Endothelial cell of umbilical vein (primary cell): ENCODE results near the gene MRPL34. TPM values are rescaled to one million over a fixed set of nuclear protein-coding genes. Genes with fewer than 3 reads are reported as not detected.
A peak's percentile ranks its signal among the peaks of the same experiment; 100 is the strongest.

ENCODE experiments used
- Bru-seq: library from RNA; stranded (reverse); fragments of 400-500 nt; gene quantifications from one replicate; lab custom pipeline; 2021; lab: Mats Ljungman, UMichigan
- BruChase-seq, 2 experiments: library from RNA; stranded (reverse); fragments of 400-500 nt; gene quantifications; one replicate each; lab custom pipeline; 2021; lab: Mats Ljungman, UMichigan
- BruUV-seq: library from RNA; stranded (reverse); fragments of 400-500 nt; replicated peaks from 2 replicates; lab custom pipeline; 2021; lab: Mats Ljungman, UMichigan
- CTCF ChIA-PET: fragments of 300-600, 350-600 bp; sonication (Branson Sonifier 250); formaldehyde crosslinking; loops from one replicate; lab custom pipeline; 2021; ENCODE audit warnings: antibody characterized with exemption, inconsistent platforms; lab: Charles Lee
- POLR2A ChIA-PET: fragments of 300-600, 350-600 bp; sonication (Branson Sonifier 250); formaldehyde crosslinking; loops from one replicate; lab custom pipeline; 2021; ENCODE audit warnings: antibody characterized with exemption, inconsistent platforms; lab: Charles Lee
- DNase-seq: peaks from one replicate; pipeline ENCODE4 v3.0.0-alpha.2; 2011; ENCODE audit warnings: low read depth, low spot score
- FAIRE-seq: peaks from 2 replicates; lab custom pipeline; 2011; peaks lifted over from hg19 to GRCh38; lab: Jason Lieb, UNC
- H2AFZ ChIP-seq: 2 replicates; pipeline ENCODE4 v1.6.0; 2012; ENCODE audit warnings: low read depth, low read length, control low read depth, inconsistent platforms
- H3K27ac ChIP-seq: 2 replicates; pipeline ENCODE4 v1.5.1; 2011; ENCODE audit warnings: low read depth, mild to moderate bottlenecking, control low read depth, low read length, moderate library complexity; ENCODE audit not compliant: insufficient read depth
- H3K27me3 ChIP-seq, 2 experiments: 2 replicates each; pipeline versions ENCODE4 v1.6.0 to v1.6.1; 2011; ENCODE audit warnings: low read length in 2 of 2, mixed read lengths in 1 of 2; ENCODE audit not compliant: control insufficient read depth in 2 of 2, insufficient read depth in 2 of 2
- H3K36me3 ChIP-seq, 2 experiments: 2 replicates in 1 of 2; 3 replicates in 1 of 2; pipeline ENCODE4 v1.5.1; 2011; ENCODE audit warnings: low read length in 2 of 2, mild to moderate bottlenecking in 1 of 2, moderate library complexity in 1 of 2; ENCODE audit not compliant: control insufficient read depth in 2 of 2, insufficient read depth in 2 of 2; ENCODE audit errors: extremely low read depth in 1 of 2
- H3K4me1 ChIP-seq: 3 replicates; pipeline ENCODE4 v1.5.1; 2011; ENCODE audit warnings: mild to moderate bottlenecking, low read length; ENCODE audit not compliant: control insufficient read depth, insufficient read depth; ENCODE audit errors: extremely low read depth
- H3K4me2 ChIP-seq: 2 replicates; pipeline ENCODE4 v1.6.1; 2011; ENCODE audit warnings: low read length, control low read depth, mixed read lengths; ENCODE audit not compliant: insufficient read depth
- H3K4me3 ChIP-seq, 3 experiments: fragments of 200-600 bp in 1 of 3; sonication (generic), shearing (Covaris generic) in 1 of 3; replicated peaks in 1 of 3; 2 replicates each; pipeline ENCODE4 v1.5.1; 2011 to 2016; ENCODE audit warnings: control low read depth in 3 of 3, low read length in 3 of 3, mild to moderate bottlenecking in 2 of 3, inconsistent platforms in 1 of 3, low read depth in 1 of 3, moderate library complexity in 1 of 3; ENCODE audit not compliant: insufficient read depth in 1 of 3
- H3K79me2 ChIP-seq: 2 replicates; pipeline ENCODE4 v1.6.0; 2012; ENCODE audit warnings: low read length, inconsistent platforms; ENCODE audit not compliant: control insufficient read depth, insufficient read depth
- H3K9ac ChIP-seq: replicated peaks from 2 replicates; pipeline ENCODE3; 2011; ENCODE audit warnings: low read length, control low read depth; ENCODE audit not compliant: insufficient read depth; ENCODE audit errors: extremely low read depth
- H3K9me1 ChIP-seq: replicated peaks from 3 replicates; pipeline ENCODE4 v1.6.0; 2011; ENCODE audit warnings: mild to moderate bottlenecking, low read length; ENCODE audit not compliant: control insufficient read depth, insufficient read depth; ENCODE audit errors: extremely low read depth
- H3K9me3 ChIP-seq: replicated peaks from 2 replicates; pipeline ENCODE4 v1.5.1; 2012; ENCODE audit warnings: low read length, inconsistent platforms; ENCODE audit not compliant: control insufficient read depth, insufficient read depth
- H4K20me1 ChIP-seq: replicated peaks from 2 replicates; pipeline ENCODE3; 2011; ENCODE audit warnings: mild to moderate bottlenecking, low read length; ENCODE audit not compliant: control insufficient read depth, insufficient read depth; ENCODE audit errors: extremely low read depth
- CTCF ChIP-seq, 2 donors: IDR thresholded peaks; 1 replicate in 1 of 2; 2 replicates in 1 of 2; pipeline ENCODE4 v1.5.1; 2011; ENCODE audit warnings: low read length in 2 of 2, mild to moderate bottlenecking in 2 of 2, moderate library complexity in 2 of 2, control low read depth in 1 of 2, inconsistent platforms in 1 of 2, low read depth in 1 of 2; ENCODE audit not compliant: insufficient read depth in 1 of 2; ENCODE audit errors: extremely low read depth in 1 of 2
- EZH2 ChIP-seq: IDR thresholded peaks from 2 replicates; pipeline ENCODE4 v1.6.1; 2012; ENCODE audit warnings: borderline replicate concordance, low read depth, mild to moderate bottlenecking, moderate library complexity, low read length, inconsistent platforms; ENCODE audit not compliant: severe bottlenecking
- FOS ChIP-seq: IDR thresholded peaks from 2 replicates; pipeline ENCODE4 v1.6.1; 2011; ENCODE audit warnings: mild to moderate bottlenecking, low read length, moderate library complexity, borderline replicate concordance; ENCODE audit not compliant: insufficient read depth
- GATA2 ChIP-seq: IDR thresholded peaks from 2 replicates; pipeline ENCODE4 v1.7.0; 2011; ENCODE audit warnings: low read depth, mild to moderate bottlenecking, moderate library complexity, mixed read lengths, low read length; ENCODE audit not compliant: insufficient read length, insufficient read depth
- JUN ChIP-seq: IDR thresholded peaks from 2 replicates; pipeline ENCODE4 v1.6.1; 2011; ENCODE audit warnings: borderline replicate concordance, low read depth; ENCODE audit not compliant: insufficient read length, insufficient read depth
- MAX ChIP-seq: IDR thresholded peaks from 2 replicates; pipeline ENCODE4 v1.6.1; 2011; ENCODE audit not compliant: insufficient read depth, insufficient read length
- MYC ChIP-seq: IDR thresholded peaks from one replicate; pipeline ENCODE4 v1.6.1; 2011; ENCODE audit warnings: mild to moderate bottlenecking, low read depth, low read length
- POLR2A ChIP-seq: IDR thresholded peaks from 2 replicates; pipeline ENCODE4 v1.6.1; 2012; ENCODE audit warnings: low read depth, mild to moderate bottlenecking, control low read depth, low read length
- POLR2AphosphoS5 ChIP-seq: IDR thresholded peaks from 2 replicates; pipeline ENCODE4 v1.6.1; 2012; ENCODE audit warnings: low read depth, mild to moderate bottlenecking, control low read depth, low read length, moderate library complexity; ENCODE audit not compliant: insufficient read depth
- dilution Hi-C: fragments of 300-500 bp; cut with MboI; formaldehyde crosslinking; loops from one replicate; pipeline ENCODE4 v1.15.0; 2019; ENCODE audit warnings: low sequenced_read_pairs; ENCODE audit not compliant: extremely low pct_ligation_motif_present
- intact Hi-C: fragments of 100-400 bp; cut with micrococcal nuclease; formaldehyde crosslinking; loops from one replicate; pipeline ENCODE4 v1.10.0; 2022
- long read RNA-seq: library from polyadenylated mRNA; stranded (forward); transcript quantifications from one replicate; pipeline ENCODE4 v2.0.0, GENCODE V29; 2021
- polyA minus RNA-seq, 3 experiments: library from RNA; depleted of rRNA, polyadenylated mRNA; stranded (reverse); fragments of >200 nt; gene quantifications; 1 replicate in 1 of 3; 2 replicates in 2 of 3; pipeline ENCODE4 v1.2.3, GENCODE V29; 2011
- polyA plus RNA-seq, 4 experiments: library from polyadenylated mRNA; depleted of rRNA in 3 of 4; stranded (reverse) in 3 of 4; unstranded in 1 of 4; fragments of >200 nt; gene quantifications; 2 replicates each; pipeline versions ENCODE4 v1.2.1 to v1.2.3, GENCODE V29; 2011 to 2012; ENCODE audit warnings: missing spikeins in 1 of 4
- total RNA-seq: library from RNA; stranded (reverse); gene quantifications from 2 replicates; pipeline ENCODE4 v1.2.3, GENCODE V29; 2021

MRPL34 gene
- 55.7 and 61.6 TPM in 2 replicates for total RNA-seq
- 45.5 and 50.1 TPM in 2 replicates for polyA plus RNA-seq
- polyA plus RNA-seq (2011; cell fraction: cytosol; rRNA removed): 33.3 and 35.2 TPM in 2 replicates
- polyA plus RNA-seq (2011; cell fraction: nucleus; rRNA removed): 16.4 and 17.3 TPM in 2 replicates
- polyA plus RNA-seq (2012): 50.1 and 66.2 TPM in 2 replicates
- 16.6 and 19.2 TPM in 2 replicates for polyA minus RNA-seq
- 71.4 TPM for polyA minus RNA-seq (2011; cell fraction: cytosol; rRNA and poly(A)+ RNA removed)
- 4.9 and 5.1 TPM in 2 replicates for polyA minus RNA-seq (2011; cell fraction: nucleus; rRNA and poly(A)+ RNA removed)
- Bru-seq, nascent RNA: percentile 45 among the genes with signal in this experiment
- percentile 77 among the genes with signal in this experiment for BruChase-seq, experiment 1, labeled RNA remaining after a 6-hour chase
- BruChase-seq, experiment 2, labeled RNA remaining after a 2-hour chase: percentile 64 among the genes with signal in this experiment
- long read RNA-seq, transcript MRPL34-203 (3 exons, 863 nt): minor isoform, 6 of 205 reads
- long read RNA-seq, transcript MRPL34-201 (2 exons, 968 nt): major isoform, 183 of 205 reads
- long read RNA-seq, partial matches to known transcripts: 0 of 205 reads
- long read RNA-seq, other reads (novel, unspliced or antisense): 16 of 205 reads

GRCh38 chr19:17305517-17306284 is at the start of gene MRPL34:
Gene MRPL34, plus strand, starts transcription at chr19:17305872. Its CDS starts 21 bp downstream, at chr19:17305893.
- no peak for TF ChIP-seq GATA2
- peak; percentile 57 for TF ChIP-seq FOS
- no peak for TF ChIP-seq JUN
- TF ChIP-seq CTCF (IDR thresholded peaks at IDR 0.05; ENCODE audit: extremely low read depth in 1 of 2, insufficient read depth in 1 of 2, low read depth in 1 of 2, low read length in 2 of 2): peak; percentile 78 to 87
- TF ChIP-seq MAX: peak; percentile 35
- TF ChIP-seq MYC: peak; percentile 24
- peak; percentile 86 for TF ChIP-seq POLR2A
- TF ChIP-seq EZH2: no peak
- peak; percentile 91 for TF ChIP-seq POLR2AphosphoS5
- Histone ChIP-seq H3K27ac (peak within 1 kb of the TSS; percentile 47), H3K36me3 (no peaks in the 10 kb centered on the region), H3K79me2 (peaks cover 13% of the 10 kb centered on the region), H2AFZ (peak within 1 kb of the TSS; percentile 88), H4K20me1 (no peaks in the 10 kb centered on the region), H3K4me2 (peak within 1 kb of the TSS; percentile 81), H3K9ac (peak within 1 kb of the TSS; percentile 67), H3K9me3 (no peaks in the 10 kb centered on the region), H3K4me3 (peak within 1 kb of the TSS; percentile 44 to 72 (median 59)), H3K4me1 (peaks cover 17% of the 10 kb centered on the region), H3K9me1 (no peaks in the 10 kb centered on the region), H3K27me3 (no peaks in the 10 kb centered on the region)
- DNase-seq (peak; percentile 99), FAIRE-seq (peak; percentile 98)
- dilution Hi-C loops (no loop called here), intact Hi-C loops (loop anchor here (1.0 kb wide), 1 partner anchor 13 kb away; no protein-coding TSS in a partner anchor)
- BruUV-seq: no TSS peak
- CTCF ChIA-PET: interaction anchor here (0.6 to 3.3 kb wide), 15 partner anchors 9 to 114 kb away, joined by 3 to 70 read pairs (median 4); partner anchors contain the start of genes ANO8 and USE1
- POLR2A ChIA-PET: interaction anchor here (0.5 to 1.1 kb wide), 4 partner anchors 13 to 128 kb away, joined by 3 to 8 read pairs (median 4); no protein-coding TSS in a partner anchor
